GM23338 (cell line): ENCODE data around the gene TRIM14. TPM values are rescaled to one million over a fixed set of nuclear protein-coding genes. Genes with fewer than 3 reads are reported as not detected.

Experiments used
- ATAC-seq: fragments of 200-7000 bp; cut with Tn5 transposase; 3 replicates; pipeline ENCODE4 v1.9.1; 2020
- DNase-seq: peaks from one replicate; pipeline ENCODE4 v3.0.0-alpha.2; 2015; ENCODE audit warnings: low spot score
- H2AFZ ChIP-seq: fragments of 200-600 bp; sonication (generic); 2 replicates; pipeline ENCODE4 v1.8.0; 2016; ENCODE audit warnings: antibody characterized with exemption, mild to moderate bottlenecking, moderate library complexity
- H3F3A ChIP-seq: fragments of 200-600 bp; sonication (generic); replicated peaks from 2 replicates; pipeline ENCODE4 v1.8.0; 2017; ENCODE audit warnings: antibody characterized with exemption, mixed run types, low read depth
- H3K27ac ChIP-seq: fragments of 200-600 bp; sonication (generic); 2 replicates; pipeline ENCODE4 v1.6.1; 2016; ENCODE audit warnings: low read depth
- H3K27me3 ChIP-seq: fragments of 200-600 bp; sonication (generic); 2 replicates; pipeline ENCODE4 v1.8.0; 2016; ENCODE audit warnings: mild to moderate bottlenecking, mixed run types, moderate library complexity; ENCODE audit not compliant: insufficient read depth
- H3K36me3 ChIP-seq: fragments of 200-600 bp; sonication (generic); 2 replicates; pipeline ENCODE4 v1.8.0; 2016; ENCODE audit warnings: mild to moderate bottlenecking; ENCODE audit not compliant: insufficient read depth
- H3K4me1 ChIP-seq: fragments of 200-600 bp; sonication (generic); 2 replicates; pipeline ENCODE4 v1.8.0; 2016; ENCODE audit warnings: mild to moderate bottlenecking, moderate library complexity; ENCODE audit not compliant: insufficient read depth
- H3K4me2 ChIP-seq: fragments of 200-600 bp; sonication (generic); 2 replicates; pipeline ENCODE4 v1.7.1; 2017; ENCODE audit warnings: mixed run types
- H3K4me3 ChIP-seq: fragments of 200-600 bp; sonication (generic); 2 replicates; pipeline ENCODE4 v1.6.1; 2016; ENCODE audit warnings: mixed run types
- H3K79me2 ChIP-seq: fragments of 200-600 bp; sonication (generic); replicated peaks from 2 replicates; pipeline ENCODE4 v1.8.0; 2017; ENCODE audit warnings: mild to moderate bottlenecking; ENCODE audit not compliant: insufficient read depth
- H3K9me2 ChIP-seq: fragments of 200-600 bp; sonication (generic); 2 replicates; pipeline ENCODE4 v1.8.0; 2017; ENCODE audit not compliant: insufficient read depth
- H4K20me1 ChIP-seq: fragments of 200-600 bp; sonication (generic); replicated peaks from 2 replicates; pipeline ENCODE4 v1.8.0; 2017; ENCODE audit warnings: mild to moderate bottlenecking; ENCODE audit not compliant: insufficient read depth
- H3K27ac Mint-ChIP-seq: 2 replicates; pipeline ENCODE4 v1.8.0; 2020; ENCODE audit warnings: inconsistent platforms, mild to moderate bottlenecking, moderate library complexity, mixed read lengths
- H3K27me3 Mint-ChIP-seq: 3 replicates; pipeline ENCODE4 v1.8.0; 2022; ENCODE audit warnings: low read depth, mild to moderate bottlenecking, moderate library complexity, mixed read lengths, inconsistent platforms; ENCODE audit not compliant: insufficient read depth, poor library complexity
- H3K36me3 Mint-ChIP-seq: 3 replicates; pipeline ENCODE4 v1.8.0; 2021; ENCODE audit warnings: low read depth, mild to moderate bottlenecking, inconsistent platforms, moderate library complexity, mixed read lengths
- H3K4me1 Mint-ChIP-seq: 3 replicates; pipeline ENCODE4 v1.8.0; 2020; ENCODE audit warnings: mild to moderate bottlenecking, inconsistent platforms, mixed read lengths
- H3K4me3 Mint-ChIP-seq: 3 replicates; pipeline ENCODE4 v1.8.0; 2021; ENCODE audit warnings: moderate library complexity, mild to moderate bottlenecking, inconsistent platforms, mixed read lengths
- H3K9me3 Mint-ChIP-seq: 3 replicates; pipeline ENCODE4 v1.8.0; 2020; ENCODE audit warnings: moderate library complexity, mild to moderate bottlenecking, inconsistent platforms, mixed read lengths
- CREB1 ChIP-seq: fragments of 250-450 bp; sonication (Bioruptor Pico); IDR thresholded peaks from 2 replicates; pipeline ENCODE4 v1.5.0; 2020; ENCODE audit warnings: low read depth, mild to moderate bottlenecking, moderate library complexity
- ETS1 ChIP-seq: IDR thresholded peaks from 2 replicates; pipeline ENCODE4 v1.6.1; 2016; ENCODE audit warnings: antibody characterized with exemption
- EZH2phosphoT487 ChIP-seq: fragments of 200-600 bp; sonication (generic); IDR thresholded peaks from one replicate; pipeline ENCODE4 v1.8.1; 2018; ENCODE audit warnings: antibody characterized with exemption; ENCODE audit not compliant: unreplicated experiment
- JUNB ChIP-seq: IDR thresholded peaks from one replicate; pipeline ENCODE4 v1.6.1; 2016; ENCODE audit warnings: antibody characterized with exemption; ENCODE audit not compliant: unreplicated experiment
- NANOG ChIP-seq: IDR thresholded peaks from 2 replicates; pipeline ENCODE4 v1.6.1; 2016; ENCODE audit warnings: antibody characterized with exemption, borderline replicate concordance
- POLR2AphosphoS5 ChIP-seq: IDR thresholded peaks from 2 replicates; pipeline ENCODE4 v1.6.1; 2016; ENCODE audit warnings: antibody characterized with exemption, low read depth
- STAT1 ChIP-seq: IDR thresholded peaks from one replicate; pipeline ENCODE4 v1.6.1; 2016; ENCODE audit warnings: antibody characterized with exemption; ENCODE audit not compliant: unreplicated experiment
- ZNF114 ChIP-seq: fragments of 250-450 bp; sonication (Bioruptor Pico); IDR thresholded peaks from 2 replicates; pipeline ENCODE4 v1.5.0; 2020; ENCODE audit warnings: mild to moderate bottlenecking, moderate library complexity
- ZNF331 ChIP-seq: fragments of 250-450 bp; sonication (Bioruptor Pico); IDR thresholded peaks from 2 replicates; pipeline ENCODE4 v1.5.0; 2020; ENCODE audit warnings: low read depth, mild to moderate bottlenecking, moderate library complexity
- ZNF462 ChIP-seq: fragments of 250-450 bp; sonication (Bioruptor Pico); IDR thresholded peaks from 2 replicates; pipeline ENCODE4 v1.5.0; 2020; ENCODE audit warnings: mild to moderate bottlenecking, moderate library complexity
- polyA plus RNA-seq: library from polyadenylated mRNA; unstranded; fragments of >200 nt; fragmentation: Nextera tagmentation; extraction: Ambion mirVana; gene quantifications from 2 replicates; pipeline ENCODE4 v1.2.1, GENCODE V29; 2016
- total RNA-seq: library from RNA; depleted of rRNA; stranded (reverse); fragments of >200 nt; shearing (Covaris generic); gene quantifications from 2 replicates; pipeline ENCODE4 v1.2.3, GENCODE V29; 2014

Gene TRIM14
- total and polyA plus RNA-seq, 2 experiments from 2014 or later: 17.2 to 25.3 TPM

DNA sequence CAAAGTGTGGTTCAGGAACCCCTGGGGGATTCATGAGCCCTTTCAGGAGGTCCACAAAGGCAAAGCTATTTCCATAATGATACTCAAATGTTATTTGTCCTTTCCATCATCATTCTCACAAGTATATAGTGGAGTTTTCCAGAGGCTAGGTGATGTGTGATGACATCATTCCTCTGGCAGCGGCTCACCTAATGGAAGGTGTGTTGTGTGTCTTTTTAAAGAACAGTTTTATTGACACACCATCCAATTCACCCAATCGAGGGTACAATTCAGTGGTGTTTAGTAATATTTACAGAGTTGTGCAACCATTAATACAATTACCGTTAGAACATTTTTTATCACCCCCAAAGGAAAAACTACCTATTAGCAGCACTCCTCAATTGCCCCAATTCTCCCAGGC, 52.8 kb downstream of the TRIM14 start:
- Histone ChIP-seq H3K27me3 (no peaks in the 10 kb centered on the region), H3K4me3 (no peak overlapping the region)
- ATAC-seq: no peak

GRCh38 chr9:98064623-98065392, 54.2 kb downstream of the TRIM14 start:
- H3K9me2 ChIP-seq: no peaks in the 10 kb centered on the region
- ATAC-seq (peak; percentile 62), DNase-seq (no peak)
- no peak overlapping the region for H3K4me3 ChIP-seq
- Mint-ChIP-seq H3K27ac (no peak overlapping the region), H3K4me1 (no peaks in the 10 kb centered on the region; the same call in 2 of the 3 replicates), H3K9me3 (no peaks in the 10 kb centered on the region), H3K36me3 (peaks cover 40% of the 10 kb centered on the region), H3K27me3 (peaks cover 6% of the 10 kb centered on the region), H3K4me3 (no peak overlapping the region)
- no peaks in the 10 kb centered on the region for H3F3A ChIP-seq
- no peak overlapping the region for H3K4me2 ChIP-seq
- H3K27me3 ChIP-seq: no peaks in the 10 kb centered on the region
- H3K36me3 ChIP-seq: peaks cover 5% of the 10 kb centered on the region
- no peak overlapping the region for H3K27ac ChIP-seq
- H3K4me1 ChIP-seq: no peaks in the 10 kb centered on the region
- peaks cover 6% of the 10 kb centered on the region for H4K20me1 ChIP-seq
- peaks cover 4% of the 10 kb centered on the region; the same call in 1 of the 2 replicates for H3K79me2 ChIP-seq
- no peak overlapping the region for H2AFZ ChIP-seq
- TF ChIP-seq POLR2AphosphoS5: no peak
- TF ChIP-seq JUNB: no peak
- no peak for TF ChIP-seq ZNF462 (CRISPR knock-in tag)
- no peak for TF ChIP-seq CREB1 (CRISPR knock-in tag)
- no peak for TF ChIP-seq NANOG
- no peak for TF ChIP-seq ZNF331 (CRISPR knock-in tag)
- TF ChIP-seq ZNF114 (CRISPR knock-in tag): no peak
- TF ChIP-seq STAT1: no peak
- no peak for TF ChIP-seq ETS1

More for the DNA sequence above, 52.8 kb downstream of the TRIM14 start:
- DNase-seq: no peak
- Mint-ChIP-seq H3K27ac (no peak overlapping the region), H3K9me3 (no peaks in the 10 kb centered on the region), H3K27me3 (peaks cover 6% of the 10 kb centered on the region), H3K4me1 (no peaks in the 10 kb centered on the region; the same call in 2 of the 3 replicates), H3K4me3 (no peak overlapping the region), H3K36me3 (peaks cover 32% of the 10 kb centered on the region)
- Histone ChIP-seq H3K4me1 (no peaks in the 10 kb centered on the region), H2AFZ (no peak overlapping the region), H3K9me2 (no peaks in the 10 kb centered on the region), H3K79me2 (0 out of 2 replicates have a peak, but pooled peaks cover 4% of the 10 kb centered on the region), H3K27ac (no peak overlapping the region), H3F3A (no peaks in the 10 kb centered on the region), H3K4me2 (no peak overlapping the region), H4K20me1 (peaks cover 6% of the 10 kb centered on the region), H3K36me3 (peaks cover 5% of the 10 kb centered on the region)
- TF ChIP-seq ZNF114 (CRISPR knock-in tag) (no peak), ZNF331 (CRISPR knock-in tag) (no peak), EZH2phosphoT487 (no peak), STAT1 (no peak), ETS1 (no peak), POLR2AphosphoS5 (no peak), NANOG (no peak), JUNB (no peak)
